Trophoblast cell (in vitro differentiated cells and primary cell): Measurements from ENCODE around the gene ADA.
A peak's percentile ranks its signal among the peaks of the same experiment; 100 is the strongest.

Source experiments
- DNase-seq, 2 donors: peaks; one replicate each; pipeline ENCODE4 v3.0.0-alpha.2; 2016
- H2AFZ ChIP-seq: 2 replicates; pipeline ENCODE4 v1.6.1; 2013; ENCODE audit warnings: low read length, moderate library complexity, mild to moderate bottlenecking; ENCODE audit not compliant: insufficient read depth, poor library complexity
- H2AK5ac ChIP-seq: 2 replicates; pipeline ENCODE4 v1.6.1; 2013; ENCODE audit warnings: mild to moderate bottlenecking, low read length
- H2BK120ac ChIP-seq: 2 replicates; pipeline ENCODE4 v1.6.1; 2013; ENCODE audit warnings: low read length, mild to moderate bottlenecking, moderate library complexity; ENCODE audit not compliant: insufficient read depth, poor library complexity
- H2BK12ac ChIP-seq: 2 replicates; pipeline ENCODE4 v1.6.1; 2013; ENCODE audit warnings: mild to moderate bottlenecking, low read length, moderate library complexity
- H2BK5ac ChIP-seq: 2 replicates; pipeline ENCODE4 v1.6.1; 2013; ENCODE audit warnings: low read length, low read depth, moderate library complexity, mild to moderate bottlenecking; ENCODE audit not compliant: poor library complexity
- H3K14ac ChIP-seq: 2 replicates; pipeline ENCODE4 v1.6.1; 2013; ENCODE audit warnings: mild to moderate bottlenecking, low read length
- H3K18ac ChIP-seq: 2 replicates; pipeline ENCODE4 v1.6.1; 2013; ENCODE audit warnings: mild to moderate bottlenecking, low read length
- H3K23ac ChIP-seq: 2 replicates; pipeline ENCODE4 v1.6.1; 2013; ENCODE audit warnings: low read length
- H3K27ac ChIP-seq: 2 replicates; pipeline ENCODE4 v1.5.1; 2013; ENCODE audit warnings: low read depth, mild to moderate bottlenecking, inconsistent platforms, low read length, moderate library complexity
- H3K27me3 ChIP-seq: 2 replicates; pipeline ENCODE4 v1.6.1; 2013; ENCODE audit warnings: inconsistent platforms, mild to moderate bottlenecking, low read length, moderate library complexity; ENCODE audit not compliant: insufficient read depth
- H3K36me3 ChIP-seq, 2 experiments: 1 replicate in 1 of 2; 2 replicates in 1 of 2; pipeline ENCODE4 v1.6.1; 2013; ENCODE audit warnings: low read length in 2 of 2, mild to moderate bottlenecking in 2 of 2, moderate library complexity in 1 of 2; ENCODE audit not compliant: insufficient read depth in 2 of 2, control insufficient read depth in 1 of 2
- H3K4ac ChIP-seq: 2 replicates; pipeline ENCODE4 v1.6.1; 2013; ENCODE audit warnings: low read depth, mild to moderate bottlenecking, low read length, moderate library complexity
- H3K4me1 ChIP-seq, 2 experiments: 1 replicate in 1 of 2; 2 replicates in 1 of 2; pipeline ENCODE4 v1.6.1; 2013; ENCODE audit warnings: low read length in 2 of 2, mild to moderate bottlenecking in 2 of 2, moderate library complexity in 1 of 2; ENCODE audit not compliant: insufficient read depth in 2 of 2, control insufficient read depth in 1 of 2
- H3K4me2 ChIP-seq: 2 replicates; pipeline ENCODE4 v1.6.1; 2013; ENCODE audit warnings: inconsistent platforms, mild to moderate bottlenecking, low read length, moderate library complexity
- H3K4me3 ChIP-seq: 2 replicates; pipeline ENCODE4 v1.5.1; 2013; ENCODE audit warnings: mild to moderate bottlenecking, low read depth, low read length, inconsistent platforms
- H3K79me1 ChIP-seq: one replicate; pipeline ENCODE4 v1.6.1; 2013; ENCODE audit warnings: low read length
- H3K79me2 ChIP-seq: 2 replicates; pipeline ENCODE4 v1.6.1; 2013; ENCODE audit warnings: low read length, mild to moderate bottlenecking; ENCODE audit not compliant: control insufficient read depth, insufficient read depth, poor library complexity
- H3K9ac ChIP-seq: 2 replicates; pipeline ENCODE4 v1.6.1; 2013; ENCODE audit warnings: mild to moderate bottlenecking, low read length
- H3K9me3 ChIP-seq: 2 replicates; pipeline ENCODE4 v1.6.1; 2013; ENCODE audit warnings: low read depth, mild to moderate bottlenecking, control low read depth, inconsistent platforms, low read length; ENCODE audit not compliant: insufficient read depth
- H4K12ac ChIP-seq: 2 replicates; pipeline ENCODE4 v1.6.1; 2013; ENCODE audit warnings: low read depth, mild to moderate bottlenecking, low read length, moderate library complexity
- H4K8ac ChIP-seq: 2 replicates; pipeline ENCODE4 v1.6.1; 2013; ENCODE audit warnings: low read depth, mild to moderate bottlenecking, low read length, moderate library complexity
- H4K91ac ChIP-seq: one replicate; pipeline ENCODE4 v1.6.1; 2013; ENCODE audit warnings: low read depth, mild to moderate bottlenecking, low read length, moderate library complexity
- WGBS: extraction: QIAGEN DNeasy Blood & Tissue Kit; methylation state at CpG from one replicate; pipeline ENCODE4 v1.1.7; 2013; ENCODE audit warnings: missing lambda C conversion rate; ENCODE audit not compliant: insufficient read length, insufficient coverage; ENCODE audit errors: extremely low coverage; 5-methylcytosine and 5-hydroxymethylcytosine counted together

ADA gene

GRCh38 chr20:44585057-44585963 lies 66.2 kb downstream of the ADA start:
- H4K12ac ChIP-seq, result no peak overlapping the region
- peaks cover 2% of the 10 kb centered on the region for H3K79me1 ChIP-seq
- no peak overlapping the region for H3K14ac ChIP-seq
- H2AFZ ChIP-seq, result no peak overlapping the region
- H4K8ac ChIP-seq, result no peak overlapping the region
- H2BK5ac ChIP-seq, result no peak overlapping the region
- H3K9ac ChIP-seq, result no peak overlapping the region
- no peak overlapping the region for H3K23ac ChIP-seq
- no peak overlapping the region for H3K4me3 ChIP-seq
- H3K18ac ChIP-seq, result no peak overlapping the region
- H3K27me3 ChIP-seq, result no peaks in the 10 kb centered on the region
- H2AK5ac ChIP-seq, result no peak overlapping the region
- DNase-seq, result peak in 1 of 2 donors; percentile 32
- H4K91ac ChIP-seq, result peak overlapping the region; percentile 4
- no peak overlapping the region for H2BK12ac ChIP-seq
- H3K4me1 ChIP-seq, result peaks cover 14 to 17% of the 10 kb centered on the region in 2 experiments
- H3K36me3 ChIP-seq, result no peaks in the 10 kb centered on the region
- no peak overlapping the region for H3K4me2 ChIP-seq
- WGBS, result no CpG with 5 or more reads among the region's 6 CpGs
- H3K79me2 ChIP-seq, result no peaks in the 10 kb centered on the region
- no peak overlapping the region for H2BK120ac ChIP-seq
- H3K27ac ChIP-seq, result no peak overlapping the region
- H3K9me3 ChIP-seq, result no peaks in the 10 kb centered on the region
- no peak overlapping the region for H3K4ac ChIP-seq

DNA sequence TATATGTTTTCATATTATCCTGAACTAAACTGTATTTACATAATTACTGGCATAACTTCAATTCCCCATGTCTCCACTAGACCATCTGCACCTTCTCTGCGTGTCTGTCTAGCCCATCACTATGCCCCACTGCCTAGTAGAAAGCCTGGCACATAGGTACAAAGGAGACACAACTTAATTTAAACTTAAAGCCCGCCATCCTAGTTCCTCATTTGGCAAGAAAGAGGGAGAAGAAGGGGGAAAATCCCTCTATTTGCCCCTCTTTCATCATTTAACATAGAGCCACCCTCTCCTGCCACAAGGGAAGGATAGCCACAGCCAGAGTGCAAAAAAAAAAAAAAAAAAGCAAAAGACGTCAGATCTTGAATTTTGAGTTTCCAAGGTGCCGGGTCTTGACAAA lies 67.3 kb downstream of the ADA start:
- WGBS, result no CpG with 5 or more reads among the region's 4 CpGs
- no peak overlapping the region for H3K4me2 ChIP-seq

DNA sequence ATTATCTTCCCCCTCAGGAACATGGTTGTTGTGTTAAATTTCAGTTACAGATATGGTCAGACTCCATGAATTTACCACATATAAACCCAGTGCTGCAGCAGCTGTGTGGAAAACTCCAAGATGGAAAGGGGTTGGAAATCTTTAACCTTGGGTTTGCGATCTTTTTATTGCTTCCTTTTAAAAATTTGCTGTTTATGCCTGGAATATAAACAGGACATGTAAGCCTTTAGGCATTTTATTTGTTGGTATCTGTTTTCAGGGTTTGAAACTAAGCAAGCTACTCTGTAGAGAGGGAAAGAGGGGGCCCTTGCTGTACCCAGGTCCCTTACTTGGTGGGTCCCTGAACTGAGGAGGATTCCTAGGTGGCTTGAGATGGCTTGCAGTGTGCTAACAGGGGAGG lies 68.3 kb downstream of the ADA start:
- Histone ChIP-seq H2BK5ac (no peak overlapping the region), H2AK5ac (no peak overlapping the region), H3K9ac (no peak overlapping the region), H3K79me1 (peaks cover 2% of the 10 kb centered on the region), H3K4ac (no peak overlapping the region), H3K79me2 (no peaks in the 10 kb centered on the region), H2BK12ac (no peak overlapping the region), H3K4me3 (no peak overlapping the region), H3K9me3 (no peaks in the 10 kb centered on the region), H4K91ac (no peak overlapping the region), H3K27me3 (no peaks in the 10 kb centered on the region), H2AFZ (no peak overlapping the region), H3K4me2 (no peak overlapping the region), H3K14ac (no peak overlapping the region), H3K36me3 (no peaks in the 10 kb centered on the region), H4K12ac (no peak overlapping the region), H3K23ac (no peak overlapping the region), H2BK120ac (no peak overlapping the region), H3K27ac (no peak overlapping the region), H4K8ac (no peak overlapping the region), H3K4me1 (peaks cover 14 to 17% of the 10 kb centered on the region in 2 experiments), H3K18ac (no peak overlapping the region)
- DNase-seq, result no peak
- no CpG with 5 or more reads among the region's 1 CpG for WGBS

More for the DNA sequence above, 67.3 kb downstream of the ADA start:
- Histone ChIP-seq H4K8ac (no peak overlapping the region), H3K14ac (no peak overlapping the region), H3K4me3 (no peak overlapping the region), H2AK5ac (no peak overlapping the region), H3K9ac (no peak overlapping the region), H2BK12ac (no peak overlapping the region), H3K79me1 (peaks cover 2% of the 10 kb centered on the region), H3K4me1 (peaks cover 14 to 17% of the 10 kb centered on the region in 2 experiments), H3K27ac (no peak overlapping the region), H4K12ac (no peak overlapping the region), H3K18ac (no peak overlapping the region), H3K79me2 (no peaks in the 10 kb centered on the region), H3K36me3 (no peaks in the 10 kb centered on the region), H2BK120ac (no peak overlapping the region), H3K23ac (no peak overlapping the region), H2BK5ac (no peak overlapping the region), H2AFZ (no peak overlapping the region), H3K27me3 (no peaks in the 10 kb centered on the region), H3K9me3 (no peaks in the 10 kb centered on the region), H4K91ac (no peak overlapping the region), H3K4ac (no peak overlapping the region)
- no peak for DNase-seq

GRCh38 chr20:44582311-44583025 lies 69.0 kb downstream of the ADA start, which contains the start of gene PKIG:
PKIG (plus strand) TSS chr20:44582579; CDS start chr20:44614557, 31,978 bp downstream.
- H3K9ac ChIP-seq, result no peak within 1 kb of the TSS
- no peak within 1 kb of the TSS for H4K8ac ChIP-seq
- H3K4ac ChIP-seq, result no peak within 1 kb of the TSS
- DNase-seq, result no peak
- H3K79me2 ChIP-seq, result no peaks in the 10 kb centered on the region
- peaks cover 14 to 17% of the 10 kb centered on the region in 2 experiments for H3K4me1 ChIP-seq
- no peak within 1 kb of the TSS for H3K18ac ChIP-seq
- H3K14ac ChIP-seq, result no peak within 1 kb of the TSS
- H3K27me3 ChIP-seq, result no peaks in the 10 kb centered on the region
- H3K23ac ChIP-seq, result no peak within 1 kb of the TSS
- H3K36me3 ChIP-seq, result no peaks in the 10 kb centered on the region
- H2BK120ac ChIP-seq, result peak within 1 kb of the TSS; percentile 28
- H2BK12ac ChIP-seq, result no peak within 1 kb of the TSS
- H2AK5ac ChIP-seq, result no peak within 1 kb of the TSS
- no peak within 1 kb of the TSS for H3K27ac ChIP-seq
- H4K12ac ChIP-seq, result no peak within 1 kb of the TSS
- no CpG with 5 or more reads among the region's 6 CpGs for WGBS
- H3K79me1 ChIP-seq, result peaks cover 2% of the 10 kb centered on the region
- no peak within 1 kb of the TSS for H3K4me2 ChIP-seq
- no peak within 1 kb of the TSS for H2BK5ac ChIP-seq
- no peak within 1 kb of the TSS for H4K91ac ChIP-seq
- peak within 1 kb of the TSS; percentile 10 for H2AFZ ChIP-seq
- no peak within 1 kb of the TSS for H3K4me3 ChIP-seq
- H3K9me3 ChIP-seq, result no peaks in the 10 kb centered on the region
